Right lobe of liver (tissue), 6 donors: ENCODE measurements around the gene ANOS1. TPM values are rescaled to one million over a fixed set of nuclear protein-coding genes. Genes with fewer than 3 reads are reported as not detected.
"Not testable (repeated sequence)": the region's sequence is repeated elsewhere in the genome, so short reads cannot be mapped to it uniquely, and the experiment has no call there.

Experiments
- ATAC-seq, 4 donors: fragments of 200-7000 bp; cut with Tn5 transposase; one replicate each; pipeline ENCODE4 v1.9.1; 2020; ENCODE audit warnings: mild to moderate bottlenecking in 4 of 4, moderate library complexity in 4 of 4
- DNase-seq, 3 donors: peaks; one replicate each; pipeline ENCODE4 v3.0.0-alpha.2; 2020
- H3K27ac ChIP-seq, 3 donors: fragments of 200-600 bp; one replicate each; pipeline ENCODE4 v1.8.0; 2022
- H3K27me3 ChIP-seq, 2 donors: fragments of 200-600 bp; one replicate each; pipeline ENCODE4 v1.8.0; 2022
- H3K36me3 ChIP-seq, 4 donors: fragments of 200-600 bp; sonication (generic) in 1 of 4; one replicate each; pipeline versions ENCODE4 v1.5.1 to v1.8.0; 2017 to 2022; ENCODE audit warnings: control low read depth in 1 of 4
- H3K4me1 ChIP-seq, 4 donors: fragments of 200-600 bp; sonication (generic) in 1 of 4; one replicate each; pipeline versions ENCODE4 v1.5.1 to v1.8.0; 2017 to 2022; ENCODE audit warnings: control low read depth in 1 of 4
- H3K4me3 ChIP-seq, 3 donors: fragments of 200-600 bp; one replicate each; pipeline ENCODE4 v1.8.0; 2022
- H3K9me3 ChIP-seq, 4 donors: fragments of 200-600 bp; sonication (generic) in 1 of 4; one replicate each; pipeline versions ENCODE4 v1.5.1 to v1.8.0; 2017 to 2022; ENCODE audit warnings: control low read depth in 1 of 4
- POLR2A ChIP-seq: fragments of 450-650 bp; IDR thresholded peaks from one replicate; pipeline ENCODE4 v1.6.1; 2017; ENCODE audit warnings: antibody characterized with exemption, mild to moderate bottlenecking
- WGBS: methylation state at CpG from one replicate; pipeline ENCODE4 v1.1.6; 2018; ENCODE audit warnings: low coverage, low lambda C conversion rate; ENCODE audit not compliant: insufficient coverage; ENCODE audit errors: missing lambda C conversion rate; 5-methylcytosine and 5-hydroxymethylcytosine counted together
- intact Hi-C, 2 donors: fragments of 100-400 bp; cut with DNase I; formaldehyde crosslinking; loops; one replicate each; pipeline versions ENCODE4 v1.11.2 to v1.14.1; 2022
- total RNA-seq, 6 experiments: library from RNA; depleted of rRNA in 2 of 6; stranded (reverse); fragments of >200 nt in 2 of 6; fragmentation: NEBNext Ultra II Directional in 3 of 6; extraction: Animal tissue kit (Norgen Biotek cat#: 25700) in 3 of 6; gene quantifications; one replicate each; pipeline versions ENCODE4 v1.1.0 to v1.2.4, GENCODE V29; 2016 to 2023
- TF ChIP-seq, protein P1 (sequence below), 4 donors: fragments of 200-600 bp in 3 of 4; fragments of 450-650 bp in 1 of 4; IDR thresholded peaks; one replicate each; pipeline versions ENCODE4 v1.5.1 to v1.8.0; 2016 to 2022; ENCODE audit warnings: antibody characterized with exemption in 4 of 4, mild to moderate bottlenecking in 2 of 4
- donor health status: DM: no; HTN: yes; CAD: no.
- donor health status: DM: no; HTN: no; CAD: no.
- donor health status: DM: no; HTN: no; CAD: no.
- donor health status: DM: no; HTN: yes; CAD: no.
- donor health status: DM: no; HTN: yes; CAD: no.

The ANOS1 gene
- total RNA-seq, 6 experiments from 2014 or later: 0.22 to 0.81 (median 0.55) TPM

DNA sequence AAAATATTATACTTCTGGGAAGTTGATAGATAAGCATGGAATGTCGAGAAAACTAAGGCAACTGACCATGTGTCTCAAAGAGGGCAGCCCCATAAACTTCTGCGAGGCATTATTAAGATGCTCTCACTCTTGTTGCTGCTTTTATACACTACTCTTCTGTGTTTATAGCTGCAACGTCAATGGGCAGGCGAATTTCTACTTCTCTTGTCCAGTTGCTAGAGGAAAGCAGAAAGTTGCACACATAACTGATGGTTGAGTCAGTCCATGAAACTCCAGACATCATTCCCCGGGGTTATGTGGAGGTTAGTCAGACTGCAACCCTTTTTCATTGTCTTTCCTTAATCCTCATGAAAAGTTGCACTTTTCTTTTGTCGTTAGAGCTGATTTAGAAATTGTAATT, 227.5 kb downstream of the ANOS1 start:
- H3K4me1 ChIP-seq: no peaks in the 10 kb centered on the region
- TF ChIP-seq, protein P1, sequence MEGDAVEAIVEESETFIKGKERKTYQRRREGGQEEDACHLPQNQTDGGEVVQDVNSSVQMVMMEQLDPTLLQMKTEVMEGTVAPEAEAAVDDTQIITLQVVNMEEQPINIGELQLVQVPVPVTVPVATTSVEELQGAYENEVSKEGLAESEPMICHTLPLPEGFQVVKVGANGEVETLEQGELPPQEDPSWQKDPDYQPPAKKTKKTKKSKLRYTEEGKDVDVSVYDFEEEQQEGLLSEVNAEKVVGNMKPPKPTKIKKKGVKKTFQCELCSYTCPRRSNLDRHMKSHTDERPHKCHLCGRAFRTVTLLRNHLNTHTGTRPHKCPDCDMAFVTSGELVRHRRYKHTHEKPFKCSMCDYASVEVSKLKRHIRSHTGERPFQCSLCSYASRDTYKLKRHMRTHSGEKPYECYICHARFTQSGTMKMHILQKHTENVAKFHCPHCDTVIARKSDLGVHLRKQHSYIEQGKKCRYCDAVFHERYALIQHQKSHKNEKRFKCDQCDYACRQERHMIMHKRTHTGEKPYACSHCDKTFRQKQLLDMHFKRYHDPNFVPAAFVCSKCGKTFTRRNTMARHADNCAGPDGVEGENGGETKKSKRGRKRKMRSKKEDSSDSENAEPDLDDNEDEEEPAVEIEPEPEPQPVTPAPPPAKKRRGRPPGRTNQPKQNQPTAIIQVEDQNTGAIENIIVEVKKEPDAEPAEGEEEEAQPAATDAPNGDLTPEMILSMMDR (IDR thresholded peaks at IDR 0.05): no peak
- TF ChIP-seq POLR2A: no peak
- H3K9me3 ChIP-seq: no peaks in the 10 kb centered on the region
- no peak overlapping the region for H3K27ac ChIP-seq
- no peak overlapping the region for H3K4me3 ChIP-seq
- no peaks in the 10 kb centered on the region for H3K36me3 ChIP-seq
- ATAC-seq (no peak), DNase-seq (no peak)
- 42% methylated on average over 6 of the region's 6 CpGs for WGBS
- intact Hi-C loops: no loop called here
- no peaks in the 10 kb centered on the region for H3K27me3 ChIP-seq

DNA sequence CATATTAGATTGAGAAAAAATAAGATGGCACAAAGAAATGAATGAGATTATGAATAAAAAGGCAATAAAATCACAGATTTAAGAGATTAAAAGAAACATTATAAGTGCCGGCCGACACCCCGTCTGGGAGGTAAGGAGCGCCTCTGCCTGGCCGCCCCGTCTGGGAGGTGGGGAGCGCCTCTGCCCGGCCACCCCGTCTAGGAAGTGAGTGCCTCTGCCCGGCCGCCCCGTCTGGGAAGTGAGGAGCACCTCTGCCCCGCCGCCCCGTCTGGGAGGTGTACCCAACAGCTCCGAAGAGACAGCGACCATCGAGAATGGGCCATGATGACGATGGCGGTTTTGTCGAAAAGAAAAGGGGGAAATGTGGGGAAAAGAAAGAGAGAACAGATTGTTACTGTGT, 229.8 kb downstream of the ANOS1 start:
- H3K4me1 ChIP-seq, H3K27ac ChIP-seq, intact Hi-C loops, H3K9me3 ChIP-seq, H3K4me3 ChIP-seq, H3K27me3 ChIP-seq, DNase-seq, H3K36me3 ChIP-seq, ATAC-seq: not testable (repeated sequence)
- WGBS: 82% methylated on average over 17 of the region's 21 CpGs

DNA sequence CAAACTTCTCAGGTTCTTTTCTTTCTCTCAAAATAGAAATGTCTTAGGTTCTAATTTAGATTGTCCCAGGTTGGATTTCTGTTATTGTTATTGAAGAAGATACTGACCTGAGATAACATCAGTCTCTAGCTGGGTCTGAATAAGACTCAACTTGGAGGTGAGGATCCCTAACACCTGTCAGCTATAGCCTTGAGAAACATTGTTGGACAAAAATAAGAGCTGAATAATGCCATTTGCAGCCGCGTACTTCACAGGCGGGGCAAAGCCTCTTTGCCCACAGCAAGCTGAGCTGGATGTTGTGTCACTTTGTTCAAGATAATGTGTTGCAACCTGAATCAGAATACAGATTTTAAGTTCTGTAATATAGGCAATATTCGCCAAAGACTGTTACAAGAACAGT, 231.7 kb downstream of the ANOS1 start:
- DNase-seq (no peak), ATAC-seq (no peak)
- Histone ChIP-seq H3K36me3 (no peaks in the 10 kb centered on the region), H3K4me3 (no peak overlapping the region), H3K27me3 (no peaks in the 10 kb centered on the region), H3K27ac (no peak overlapping the region), H3K4me1 (no peaks in the 10 kb centered on the region), H3K9me3 (no peaks in the 10 kb centered on the region)
- TF ChIP-seq POLR2A: no peak
- TF ChIP-seq, protein P1 (IDR thresholded peaks at IDR 0.05): no peak
- 66% methylated on average over 4 of the region's 4 CpGs for WGBS
- intact Hi-C loops: no loop called here

DNA sequence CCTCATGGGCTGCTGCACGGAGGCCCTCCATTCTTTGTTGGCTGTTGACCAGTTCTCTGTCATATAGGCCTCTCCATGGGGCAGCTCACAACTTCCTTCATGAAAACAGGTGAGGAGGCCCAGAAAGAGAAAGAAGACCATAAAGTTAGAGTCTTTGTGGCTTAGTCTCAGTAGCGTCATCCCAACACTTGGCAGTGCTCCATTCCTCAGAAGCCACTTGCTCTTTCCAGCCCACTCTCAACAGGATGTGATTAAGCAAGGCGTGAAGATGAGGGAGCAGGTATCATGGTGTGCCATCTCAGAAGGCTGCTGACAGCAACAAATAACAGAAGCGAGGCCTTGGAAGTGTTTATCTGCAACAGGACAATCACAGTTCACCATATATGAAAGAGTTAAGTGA, 236.9 kb downstream of the ANOS1 start:
- DNase-seq, H3K36me3 ChIP-seq, ATAC-seq, H3K27ac ChIP-seq, intact Hi-C loops, H3K4me3 ChIP-seq, H3K4me1 ChIP-seq, H3K27me3 ChIP-seq, H3K9me3 ChIP-seq: not testable (repeated sequence)
- 34% methylated on average over 4 of the region's 4 CpGs for WGBS

DNA sequence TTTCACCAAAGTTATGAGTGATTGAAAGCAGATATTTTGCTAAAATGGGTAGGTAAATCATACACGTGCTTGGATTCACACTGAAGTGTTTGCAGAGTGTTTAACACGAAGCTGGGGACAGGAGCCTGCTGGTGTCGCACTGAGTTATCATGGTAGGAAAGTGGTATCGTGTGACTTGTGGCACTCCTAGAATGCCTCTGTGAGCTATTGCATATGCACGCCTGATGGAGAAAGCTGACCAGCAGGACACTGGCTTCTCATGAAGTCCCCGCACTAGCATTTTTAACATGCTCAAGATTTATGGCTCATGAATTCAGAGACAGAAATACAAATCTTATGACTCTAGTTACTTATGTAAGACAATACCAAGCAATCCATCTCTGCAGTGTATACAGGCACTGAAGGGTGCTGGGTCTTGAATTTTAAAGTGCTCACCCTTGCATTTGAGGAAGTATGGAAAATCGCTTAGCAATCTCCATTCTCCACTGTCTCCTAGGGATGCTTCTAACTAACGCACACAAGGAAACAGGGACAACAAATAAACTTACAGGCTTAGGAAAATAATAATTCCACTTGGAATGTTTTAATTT, 247.5 kb downstream of the ANOS1 start:
- DNase-seq (no peak), ATAC-seq (no peak)
- no peak overlapping the region for H3K4me3 ChIP-seq
- no peak for TF ChIP-seq POLR2A
- TF ChIP-seq, protein P1 (IDR thresholded peaks at IDR 0.05): no peak
- peaks cover 0 to 5% of the 10 kb centered on the region in 2 donors for H3K27me3 ChIP-seq
- WGBS: 58% methylated on average over 7 of the region's 8 CpGs
- H3K4me1 ChIP-seq: no peaks in the 10 kb centered on the region
- H3K9me3 ChIP-seq: no peaks in the 10 kb centered on the region
- no peaks in the 10 kb centered on the region for H3K36me3 ChIP-seq
- H3K27ac ChIP-seq: no peak overlapping the region
- intact Hi-C loops: no loop called here

Other genes starting within 250 kb of the ANOS1 start
- under 1 TPM in 1 of 6 experiments, not detected in 5; 0.33 TPM for gene FAM9A, start 69.2 kb upstream of the ANOS1 start, total RNA-seq